ENCODE measurements around the gene ADIPOR2.

- no peak for TF ChIP-seq CTCF (IDR thresholded peaks at IDR 0.05)
- no peak for TF ChIP-seq POLR2A (IDR thresholded peaks at IDR 0.05; ENCODE audit: low read length)
- no peak for TF ChIP-seq POLR2AphosphoS2 (conservative IDR thresholded peaks at IDR 0.05; ENCODE audit: low read length)
- TF ChIP-seq TP53 (CRISPR knock-in tag; IDR thresholded peaks at IDR 0.05): no peak
- no peak for TF ChIP-seq EP300 (IDR thresholded peaks at IDR 0.05)
- TF ChIP-seq MAX (IDR thresholded peaks at IDR 0.05): no peak
- TF ChIP-seq REST (IDR thresholded peaks at IDR 0.05): peak; percentile 93
- TF ChIP-seq ESRRA (IDR thresholded peaks at IDR 0.05; ENCODE audit: borderline replicate concordance, low read length): no peak
- TF ChIP-seq RNF2 (IDR thresholded peaks at IDR 0.05; ENCODE audit: borderline replicate concordance, low read depth): no peak
- no peak for TF ChIP-seq PHF8 (IDR thresholded peaks at IDR 0.05; ENCODE audit: borderline replicate concordance, low read depth)
Observed at GRCh38 chr12:1830981-1831963, 140.4 kb downstream of the ADIPOR2 start.
